ENCODE measurements around the gene MLN.

Gene MLN

GRCh38 chr6:33761581-33761921 lies 42.3 kb downstream of the MLN start:
- Histone ChIP-seq H3K36me3 (ENCODE audit: insufficient read depth, insufficient read length, low read length) (no peaks in the 10 kb centered on the region), H3K27me3 (ENCODE audit: insufficient read depth, insufficient read length) (no peaks in the 10 kb centered on the region), H3K9me3 (ENCODE audit: insufficient read depth, low read length) (no peaks in the 10 kb centered on the region), H3K9ac (ENCODE audit: insufficient read length, low read depth) (peak overlapping the region; percentile 57), H3K4me3 (ENCODE audit: insufficient read length, low read depth) (no peak overlapping the region), H3K4me1 (ENCODE audit: insufficient read depth, insufficient read length) (peaks cover 4% of the 10 kb centered on the region)
- TF ChIP-seq SUZ12 (IDR thresholded peaks at IDR 0.05; ENCODE audit: extremely low read depth, insufficient read depth, insufficient read length) (no peak), YY1 (IDR thresholded peaks at IDR 0.05; ENCODE audit: insufficient read depth, insufficient read length) (no peak), ZNF274 (IDR thresholded peaks at IDR 0.05; ENCODE audit: low read depth, low read length) (no peak)
- DNase-seq (ENCODE audit: low read depth, low spot score) = no peak

GRCh38 chr6:33759887-33760629 lies 43.7 kb downstream of the MLN start:
- TF ChIP-seq ZNF274 (IDR thresholded peaks at IDR 0.05; ENCODE audit: low read depth, low read length) (no peak), SUZ12 (IDR thresholded peaks at IDR 0.05; ENCODE audit: extremely low read depth, insufficient read depth, insufficient read length) (no peak), YY1 (IDR thresholded peaks at IDR 0.05; ENCODE audit: insufficient read depth, insufficient read length) (no peak)
- Histone ChIP-seq H3K27me3 (ENCODE audit: insufficient read depth, insufficient read length) (no peaks in the 10 kb centered on the region), H3K4me1 (ENCODE audit: insufficient read depth, insufficient read length) (peaks cover 4% of the 10 kb centered on the region), H3K9ac (ENCODE audit: insufficient read length, low read depth) (no peak overlapping the region), H3K9me3 (ENCODE audit: insufficient read depth, low read length) (no peaks in the 10 kb centered on the region), H3K4me3 (ENCODE audit: insufficient read length, low read depth) (no peak overlapping the region), H3K36me3 (ENCODE audit: insufficient read depth, insufficient read length, low read length) (no peaks in the 10 kb centered on the region)
- no peak for DNase-seq (ENCODE audit: low read depth, low spot score)

GRCh38 chr6:33758815-33759216 lies 45.0 kb downstream of the MLN start:
- no peak for TF ChIP-seq SUZ12 (IDR thresholded peaks at IDR 0.05; ENCODE audit: extremely low read depth, insufficient read depth, insufficient read length)
- H3K9ac ChIP-seq (ENCODE audit: insufficient read length, low read depth) = no peak overlapping the region
- no peak overlapping the region for H3K4me3 ChIP-seq (ENCODE audit: insufficient read length, low read depth)
- H3K36me3 ChIP-seq (ENCODE audit: insufficient read depth, insufficient read length, low read length) = no peaks in the 10 kb centered on the region
- H3K9me3 ChIP-seq (ENCODE audit: insufficient read depth, low read length) = no peaks in the 10 kb centered on the region
- peaks cover 4% of the 10 kb centered on the region for H3K4me1 ChIP-seq (ENCODE audit: insufficient read depth, insufficient read length)
- DNase-seq (ENCODE audit: low read depth, low spot score) = no peak
- no peaks in the 10 kb centered on the region for H3K27me3 ChIP-seq (ENCODE audit: insufficient read depth, insufficient read length)

- Histone ChIP-seq H3K27me3 (ENCODE audit: insufficient read depth, insufficient read length) (no peaks in the 10 kb centered on the region), H3K9ac (ENCODE audit: insufficient read length, low read depth) (no peak overlapping the region), H3K9me3 (ENCODE audit: insufficient read depth, low read length) (no peaks in the 10 kb centered on the region), H3K4me1 (ENCODE audit: insufficient read depth, insufficient read length) (peaks cover 4% of the 10 kb centered on the region), H3K36me3 (ENCODE audit: insufficient read depth, insufficient read length, low read length) (no peaks in the 10 kb centered on the region), H3K4me3 (ENCODE audit: insufficient read length, low read depth) (no peak overlapping the region)
- no peak for TF ChIP-seq YY1 (IDR thresholded peaks at IDR 0.05; ENCODE audit: insufficient read depth, insufficient read length)
- no peak for TF ChIP-seq ZNF274 (IDR thresholded peaks at IDR 0.05; ENCODE audit: low read depth, low read length)
- TF ChIP-seq SUZ12 (IDR thresholded peaks at IDR 0.05; ENCODE audit: extremely low read depth, insufficient read depth, insufficient read length) = no peak
- no peak for DNase-seq (ENCODE audit: low read depth, low spot score)
Measured at GRCh38 chr6:33757906-33758305, 45.9 kb downstream of the MLN start.

GRCh38 chr6:33757113-33757512 lies 46.7 kb downstream of the MLN start:
- H3K36me3 ChIP-seq (ENCODE audit: insufficient read depth, insufficient read length, low read length) = no peaks in the 10 kb centered on the region
- no peaks in the 10 kb centered on the region for H3K9me3 ChIP-seq (ENCODE audit: insufficient read depth, low read length)
- TF ChIP-seq SUZ12 (IDR thresholded peaks at IDR 0.05; ENCODE audit: extremely low read depth, insufficient read depth, insufficient read length) (no peak), ZNF274 (IDR thresholded peaks at IDR 0.05; ENCODE audit: low read depth, low read length) (no peak), YY1 (IDR thresholded peaks at IDR 0.05; ENCODE audit: insufficient read depth, insufficient read length) (no peak)
- no peak for DNase-seq (ENCODE audit: low read depth, low spot score)
- H3K9ac ChIP-seq (ENCODE audit: insufficient read length, low read depth) = no peak overlapping the region
- H3K4me3 ChIP-seq (ENCODE audit: insufficient read length, low read depth) = no peak overlapping the region
- no peaks in the 10 kb centered on the region for H3K27me3 ChIP-seq (ENCODE audit: insufficient read depth, insufficient read length)
- peaks cover 4% of the 10 kb centered on the region for H3K4me1 ChIP-seq (ENCODE audit: insufficient read depth, insufficient read length)

GRCh38 chr6:33756211-33756954 lies 47.4 kb downstream of the MLN start:
- H3K4me1 ChIP-seq (ENCODE audit: insufficient read depth, insufficient read length) = peaks cover 7% of the 10 kb centered on the region
- DNase-seq (ENCODE audit: low read depth, low spot score) = no peak
- no peaks in the 10 kb centered on the region for H3K36me3 ChIP-seq (ENCODE audit: insufficient read depth, insufficient read length, low read length)
- H3K27me3 ChIP-seq (ENCODE audit: insufficient read depth, insufficient read length) = no peaks in the 10 kb centered on the region
- H3K9ac ChIP-seq (ENCODE audit: insufficient read length, low read depth) = no peak overlapping the region
- TF ChIP-seq ZNF274 (IDR thresholded peaks at IDR 0.05; ENCODE audit: low read depth, low read length) = no peak
- no peak for TF ChIP-seq YY1 (IDR thresholded peaks at IDR 0.05; ENCODE audit: insufficient read depth, insufficient read length)
- TF ChIP-seq SUZ12 (IDR thresholded peaks at IDR 0.05; ENCODE audit: extremely low read depth, insufficient read depth, insufficient read length) = no peak
- H3K9me3 ChIP-seq (ENCODE audit: insufficient read depth, low read length) = no peaks in the 10 kb centered on the region
- H3K4me3 ChIP-seq (ENCODE audit: insufficient read length, low read depth) = no peak overlapping the region

- H3K27me3 ChIP-seq (ENCODE audit: insufficient read depth, insufficient read length) = no peaks in the 10 kb centered on the region
- H3K4me3 ChIP-seq (ENCODE audit: insufficient read length, low read depth) = no peak overlapping the region
- H3K4me1 ChIP-seq (ENCODE audit: insufficient read depth, insufficient read length) = peaks cover 4% of the 10 kb centered on the region
- no peak for DNase-seq (ENCODE audit: low read depth, low spot score)
- no peaks in the 10 kb centered on the region for H3K9me3 ChIP-seq (ENCODE audit: insufficient read depth, low read length)
- H3K9ac ChIP-seq (ENCODE audit: insufficient read length, low read depth) = no peak overlapping the region
- H3K36me3 ChIP-seq (ENCODE audit: insufficient read depth, insufficient read length, low read length) = no peaks in the 10 kb centered on the region
- no peak for TF ChIP-seq SUZ12 (IDR thresholded peaks at IDR 0.05; ENCODE audit: extremely low read depth, insufficient read depth, insufficient read length)
- TF ChIP-seq YY1 (IDR thresholded peaks at IDR 0.05; ENCODE audit: insufficient read depth, insufficient read length) = no peak
- TF ChIP-seq ZNF274 (IDR thresholded peaks at IDR 0.05; ENCODE audit: low read depth, low read length) = no peak
Measured at GRCh38 chr6:33755070-33755869, 48.5 kb downstream of the MLN start.
